Measurements from ENCODE around the gene AQP9. TPM values are rescaled to one million over a fixed set of nuclear protein-coding genes. Genes with fewer than 3 reads are reported as not detected.

Gene AQP9
- total RNA-seq, 4 donors from 2014 or later = 2.1 to 119 (median 3.5) TPM

GRCh38 chr15:58124585-58124984, 13.6 kb upstream of the AQP9 start:
- TF ChIP-seq CTCF (IDR thresholded peaks at IDR 0.05; ENCODE audit: low read depth) = no peak

GRCh38 chr15:58125333-58125732, 12.8 kb upstream of the AQP9 start:
- TF ChIP-seq CTCF (IDR thresholded peaks at IDR 0.05; ENCODE audit: low read depth) = no peak

- no peak for TF ChIP-seq CTCF (IDR thresholded peaks at IDR 0.05; ENCODE audit: low read depth)
Measured at GRCh38 chr15:58134886-58135285, 3.3 kb upstream of the AQP9 start.

- TF ChIP-seq CTCF (IDR thresholded peaks at IDR 0.05; ENCODE audit: low read depth) = no peak
Measured at GRCh38 chr15:58135511-58136174, 2.5 kb upstream of the AQP9 start.

- no peak for TF ChIP-seq CTCF (IDR thresholded peaks at IDR 0.05; ENCODE audit: low read depth)
Measured at GRCh38 chr15:58136731-58137130, 1.4 kb upstream of the AQP9 start.

- no peak for TF ChIP-seq CTCF (IDR thresholded peaks at IDR 0.05; ENCODE audit: low read depth)
Measured at GRCh38 chr15:58137686-58138085, 495 bp upstream of the AQP9 start.

- no peak for TF ChIP-seq CTCF (IDR thresholded peaks at IDR 0.05; ENCODE audit: low read depth)
Measured at GRCh38 chr15:58139276-58139988, 1.3 kb downstream of the AQP9 start.
